Mammary epithelial cell (primary cell): Measurements from ENCODE around the gene TMPRSS3.
"Not testable (repeated sequence)": the region's sequence is repeated elsewhere in the genome, so short reads cannot be mapped to it uniquely, and the experiment has no call there.

Experiments used
- CTCF ChIP-seq, 2 donors: IDR thresholded peaks in 1 of 2; conservative IDR thresholded peaks in 1 of 2; 2 replicates each; pipeline ENCODE4 v1.5.1; 2011 to 2012; ENCODE audit warnings: inconsistent platforms in 2 of 2, low read length in 2 of 2, mild to moderate bottlenecking in 2 of 2, control low read depth in 1 of 2, low read depth in 1 of 2; ENCODE audit not compliant: insufficient read depth in 1 of 2; ENCODE audit errors: extremely low read depth in 1 of 2
- EZH2 ChIP-seq: IDR thresholded peaks from 2 replicates; pipeline ENCODE4 v1.6.1; 2012; ENCODE audit warnings: low read length, inconsistent platforms, borderline replicate concordance

- TF ChIP-seq CTCF (conservative IDR thresholded peaks at IDR 0.05 in 1 of 2, IDR thresholded peaks at IDR 0.05 in 1 of 2; ENCODE audit: extremely low read depth in 1 of 2, insufficient read depth in 1 of 2, low read depth in 1 of 2, low read length in 2 of 2); EZH2: not testable (repeated sequence)
Observed at GRCh38 chr21:42408718-42409117, 12.9 kb upstream of the TMPRSS3 start.
